HG03103 (cell line): Measurements from ENCODE around the gene TTC19.
"Not testable (repeated sequence)": the region's sequence is repeated elsewhere in the genome, so short reads cannot be mapped to it uniquely, and the experiment has no call there.

Source experiments
- ATAC-seq: cut with Tn5 transposase; IDR thresholded peaks from one replicate; pipeline ENCODE4 v1.9.1; 2021; ENCODE audit warnings: low read depth; ENCODE audit not compliant: unreplicated experiment

The TTC19 gene

GRCh38 chr17:15971882-15972281 is 27.7 kb upstream of the TTC19 start:
- ATAC-seq: no peak

GRCh38 chr17:15972497-15972951 is 27.1 kb upstream of the TTC19 start:
- no peak for ATAC-seq

GRCh38 chr17:15973016-15973415 is 26.6 kb upstream of the TTC19 start:
- no peak for ATAC-seq

GRCh38 chr17:15973834-15974233 is 25.8 kb upstream of the TTC19 start:
- ATAC-seq: no peak

GRCh38 chr17:15977894-15978293 is 21.7 kb upstream of the TTC19 start:
- ATAC-seq: no peak

GRCh38 chr17:15978606-15979005 is 21.0 kb upstream of the TTC19 start:
- ATAC-seq: no peak

DNA sequence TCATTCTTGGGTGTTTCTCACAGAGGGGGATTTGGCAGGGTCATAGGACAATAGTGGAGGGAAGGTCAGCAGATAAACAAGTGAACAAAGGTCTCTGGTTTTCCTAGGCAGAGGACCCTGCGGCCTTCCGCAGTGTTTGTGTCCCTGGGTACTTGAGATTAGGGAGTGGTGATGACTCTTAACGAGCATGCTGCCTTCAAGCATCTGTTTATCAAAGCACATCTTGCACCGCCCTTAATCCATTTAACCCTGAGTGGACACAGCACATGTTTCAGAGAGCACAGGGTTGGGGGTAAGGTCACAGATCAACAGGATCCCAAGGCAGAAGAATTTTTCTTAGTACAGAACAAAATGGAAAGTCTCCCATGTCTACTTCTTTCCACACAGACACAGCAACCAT is 20.6 kb upstream of the TTC19 start:
- ATAC-seq: not testable (repeated sequence)

GRCh38 chr17:15981208-15981607 is 18.4 kb upstream of the TTC19 start:
- ATAC-seq: peak; percentile 92

- ATAC-seq: no peak
These were observed 17.7 kb upstream of the TTC19 start for GRCh38 chr17:15981646-15982580.

- ATAC-seq: no peak
These were observed 3.3 kb upstream of the TTC19 start for GRCh38 chr17:15996322-15996721.

DNA sequence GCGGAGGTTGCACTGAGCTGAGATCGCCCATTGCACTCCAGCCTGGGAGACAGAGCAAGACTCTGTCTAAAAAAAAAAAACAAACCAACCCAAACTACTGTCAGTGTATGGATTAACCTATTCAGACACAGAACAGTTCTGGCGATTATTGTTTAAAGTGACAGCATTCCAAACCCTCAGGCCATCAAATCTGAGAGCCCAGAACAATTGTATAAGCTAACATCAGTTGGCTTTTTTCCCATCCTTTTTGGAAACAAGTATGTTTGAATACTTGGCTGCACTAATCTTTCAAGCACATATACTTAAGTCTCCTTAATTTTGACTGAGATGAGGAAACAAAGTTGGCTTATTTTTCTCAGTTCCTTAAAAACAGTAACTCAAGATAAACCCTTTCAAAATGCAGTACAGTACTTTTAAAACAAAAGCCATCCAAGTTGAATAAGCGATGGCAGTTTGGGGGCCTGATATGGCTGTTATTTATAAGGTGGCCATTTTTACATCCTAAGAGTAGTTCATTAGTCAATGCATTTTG is 1.5 kb upstream of the TTC19 start:
- no peak for ATAC-seq

GRCh38 chr17:15999974-16000827 is 577 bp downstream of the TTC19 start:
- peak; percentile 30 for ATAC-seq

- no peak for ATAC-seq
These were observed 1.7 kb downstream of the TTC19 start for GRCh38 chr17:16001226-16001897.

DNA sequence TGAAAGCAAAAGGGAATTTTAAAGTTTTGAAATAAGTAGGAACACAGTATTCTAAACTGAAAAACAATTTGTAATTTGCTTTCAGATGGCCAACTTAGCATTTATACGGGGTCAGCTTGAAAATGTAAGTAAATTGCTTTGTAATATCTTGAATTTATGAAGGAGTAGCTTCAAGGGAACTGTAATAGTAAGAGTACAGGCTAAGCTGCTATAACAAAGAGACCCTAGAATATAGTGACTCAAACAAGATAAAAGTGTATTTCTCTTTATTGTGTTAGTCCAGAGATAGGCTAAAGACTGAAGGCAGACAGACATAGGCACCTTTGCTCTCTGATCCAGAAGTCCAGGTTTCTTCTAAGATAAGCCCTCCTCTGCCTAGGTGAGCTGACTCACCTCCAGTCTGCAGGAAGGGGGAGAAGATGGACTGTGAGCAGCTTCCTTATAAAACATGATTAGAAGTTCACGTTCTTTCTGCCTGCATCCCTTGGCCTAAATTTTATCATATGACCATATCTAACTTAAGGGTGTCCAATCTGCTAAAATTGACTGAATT is 3.2 kb downstream of the TTC19 start:
- no peak for ATAC-seq

DNA sequence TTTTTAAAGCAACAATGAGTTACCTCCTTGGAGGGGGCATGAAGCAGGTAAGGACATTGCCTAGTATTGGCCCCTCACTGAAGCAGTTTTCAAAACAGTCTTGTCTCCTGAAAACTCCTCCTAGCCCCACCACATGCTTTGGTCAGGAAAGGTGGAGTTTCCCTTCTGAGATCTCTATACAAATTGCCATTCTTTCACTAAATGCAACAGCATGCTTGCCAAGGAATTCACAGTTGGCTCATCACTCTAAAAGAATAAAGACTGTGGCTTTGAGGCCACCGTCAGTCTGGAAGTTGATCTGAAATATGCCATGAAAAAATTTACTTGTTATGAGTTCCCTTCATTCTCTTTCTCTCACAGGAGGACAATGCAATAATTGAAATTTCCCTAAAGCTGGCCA is 4.2 kb downstream of the TTC19 start:
- ATAC-seq: no peak

- no peak for ATAC-seq
These were observed 6.0 kb downstream of the TTC19 start for GRCh38 chr17:16005636-16006035.

- ATAC-seq: no peak
These were observed 7.8 kb downstream of the TTC19 start for GRCh38 chr17:16007439-16007838.

DNA sequence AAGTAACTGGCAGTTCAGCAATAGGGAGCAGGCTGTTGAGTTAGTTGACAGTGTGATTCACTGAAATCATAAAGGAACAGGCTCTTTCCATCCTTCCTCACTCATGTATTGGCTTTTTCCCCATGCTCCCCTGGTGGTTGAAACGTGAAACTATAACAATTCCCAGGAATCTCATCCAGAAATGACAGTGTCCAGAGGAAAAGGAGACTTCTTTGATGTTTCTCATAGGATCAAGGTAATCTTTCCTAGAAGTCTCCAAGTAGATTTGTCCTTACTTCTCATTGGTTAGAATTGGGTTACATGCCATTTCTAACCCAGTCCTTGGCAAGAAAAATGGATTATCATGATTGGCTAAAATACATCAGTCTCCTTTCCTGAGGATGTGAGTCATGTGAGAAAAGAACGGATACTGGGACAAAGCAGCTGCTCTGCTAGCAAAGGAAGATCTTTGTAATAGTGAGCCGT is 14.4 kb downstream of the TTC19 start:
- no peak for ATAC-seq

- ATAC-seq: no peak
These were observed 19.7 kb downstream of the TTC19 start for GRCh38 chr17:16019347-16019746.

DNA sequence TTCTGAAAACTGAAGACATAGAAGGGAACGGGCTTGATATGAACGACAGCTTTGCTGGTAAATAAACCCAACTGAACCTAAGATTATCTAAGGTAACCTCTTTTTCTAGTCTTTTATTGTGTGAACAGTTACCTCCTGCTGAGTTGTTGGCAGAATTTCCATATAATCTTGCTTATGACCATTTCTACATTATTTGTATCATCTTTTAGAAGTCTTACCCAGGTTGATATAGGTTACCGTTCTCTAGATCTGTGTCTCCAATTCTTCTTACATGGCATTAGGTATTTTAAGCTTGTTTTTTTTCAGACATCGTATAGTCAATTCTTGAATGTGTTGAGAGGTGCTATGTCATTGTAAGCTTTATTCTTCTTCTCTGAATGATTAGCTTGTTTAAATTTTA is 24.3 kb downstream of the TTC19 start:
- no peak for ATAC-seq
